Panc1 (cell line): ENCODE data around the gene JPH3. TPM values are rescaled to one million over a fixed set of nuclear protein-coding genes. Genes with fewer than 3 reads are reported as not detected.

Source experiments
- ATAC-seq: fragments of 200-7000 bp; cut with Tn5 transposase; 2 replicates; pipeline ENCODE4 v1.9.1; 2020; ENCODE audit warnings: mild to moderate bottlenecking, moderate library complexity
- BruUV-seq: library from RNA; stranded (reverse); fragments of 400-500 nt; replicated peaks from 2 replicates; lab custom pipeline; 2021; lab: Mats Ljungman, UMichigan
- CTCF ChIA-PET: fragments of 300-600 bp; sonication (Branson Sonifier 250); formaldehyde crosslinking; loops from one replicate; lab custom pipeline; 2022; ENCODE audit warnings: antibody characterized with exemption; lab: Charles Lee
- POLR2A ChIA-PET: fragments of 300-600 bp; sonication (Branson Sonifier 250); formaldehyde crosslinking; loops from one replicate; lab custom pipeline; 2022; ENCODE audit warnings: antibody characterized with exemption; lab: Charles Lee
- DNase-seq: peaks from one replicate; pipeline ENCODE4 v3.0.0-alpha.2; 2010; ENCODE audit warnings: low read depth, low spot score
- H3K27ac ChIP-seq: 2 replicates; pipeline ENCODE4 v1.5.1; 2011; ENCODE audit warnings: mild to moderate bottlenecking, low read length, inconsistent platforms
- H3K27me3 ChIP-seq: fragments of 200-500 bp; sonication (Bioruptor generic); 2 replicates; pipeline ENCODE4 v1.6.0; 2014; ENCODE audit warnings: low read length, inconsistent platforms; ENCODE audit not compliant: control insufficient read depth, insufficient read depth
- H3K36me3 ChIP-seq: fragments of 200-500 bp; sonication (Bioruptor generic); 2 replicates; pipeline ENCODE4 v1.5.1; 2014; ENCODE audit warnings: inconsistent platforms, mild to moderate bottlenecking, low read length, moderate library complexity; ENCODE audit not compliant: control insufficient read depth, insufficient read depth
- H3K4me1 ChIP-seq: 2 replicates; pipeline ENCODE4 v1.5.1; 2011; ENCODE audit warnings: inconsistent platforms, mild to moderate bottlenecking, low read length, moderate library complexity; ENCODE audit not compliant: control insufficient read depth, insufficient read depth
- H3K4me3 ChIP-seq, 2 experiments: 2 replicates each; pipeline ENCODE4 v1.5.1; 2011 to 2012; ENCODE audit warnings: low read depth in 2 of 2, low read length in 2 of 2, mild to moderate bottlenecking in 2 of 2, inconsistent platforms in 1 of 2, moderate library complexity in 1 of 2
- H3K9me3 ChIP-seq: fragments of 200-500 bp; sonication (Bioruptor generic); 2 replicates; pipeline ENCODE4 v1.5.1; 2014; ENCODE audit warnings: low read depth, mild to moderate bottlenecking, inconsistent platforms, low read length, moderate library complexity; ENCODE audit not compliant: control insufficient read depth, insufficient read depth
- POLR2AphosphoS5 ChIP-seq: IDR thresholded peaks from 2 replicates; pipeline ENCODE4 v1.6.1; 2012; ENCODE audit warnings: mild to moderate bottlenecking, low read depth, low read length, moderate library complexity
- REST ChIP-seq, 2 experiments: IDR thresholded peaks; 2 replicates each; pipeline ENCODE4 v1.6.1; 2011 to 2012; ENCODE audit warnings: low read depth in 2 of 2, control low read depth in 1 of 2, low read length in 1 of 2, mild to moderate bottlenecking in 1 of 2, moderate library complexity in 1 of 2; ENCODE audit not compliant: insufficient read depth in 1 of 2
- SIN3A ChIP-seq: IDR thresholded peaks from 2 replicates; pipeline ENCODE4 v1.6.1; 2012; ENCODE audit warnings: low read depth, mild to moderate bottlenecking, low read length, moderate library complexity, borderline replicate concordance; ENCODE audit not compliant: insufficient read depth
- TCF7L2 ChIP-seq: IDR thresholded peaks from 2 replicates; pipeline ENCODE4 v1.6.1; 2011; ENCODE audit warnings: mild to moderate bottlenecking, low read depth, low read length, inconsistent platforms
- in situ Hi-C: cut with HindIII; loops from 2 replicates; pipeline ENCODE4 v1.10.0; 2016; ENCODE audit warnings: low sequenced_read_pairs, low pct_unique_long_range_greater_than_20kb
- intact Hi-C: fragments of 100-400 bp; cut with micrococcal nuclease; formaldehyde crosslinking; loops from one replicate; pipeline ENCODE4 v1.10.0; 2022; ENCODE audit not compliant: unreplicated experiment
- total RNA-seq: library from RNA; stranded (reverse); gene quantifications from one replicate; pipeline ENCODE4 v1.2.1, GENCODE V29; 2021; ENCODE audit not compliant: unreplicated experiment
- TF ChIP-seq, protein P1 (sequence below): fragments of 450-650 bp; IDR thresholded peaks from 2 replicates; pipeline ENCODE4 v1.5.1; 2017; ENCODE audit warnings: mild to moderate bottlenecking

The JPH3 gene
- total RNA-seq, 1 experiment from 2014 or later, result 1.2 TPM

DNA sequence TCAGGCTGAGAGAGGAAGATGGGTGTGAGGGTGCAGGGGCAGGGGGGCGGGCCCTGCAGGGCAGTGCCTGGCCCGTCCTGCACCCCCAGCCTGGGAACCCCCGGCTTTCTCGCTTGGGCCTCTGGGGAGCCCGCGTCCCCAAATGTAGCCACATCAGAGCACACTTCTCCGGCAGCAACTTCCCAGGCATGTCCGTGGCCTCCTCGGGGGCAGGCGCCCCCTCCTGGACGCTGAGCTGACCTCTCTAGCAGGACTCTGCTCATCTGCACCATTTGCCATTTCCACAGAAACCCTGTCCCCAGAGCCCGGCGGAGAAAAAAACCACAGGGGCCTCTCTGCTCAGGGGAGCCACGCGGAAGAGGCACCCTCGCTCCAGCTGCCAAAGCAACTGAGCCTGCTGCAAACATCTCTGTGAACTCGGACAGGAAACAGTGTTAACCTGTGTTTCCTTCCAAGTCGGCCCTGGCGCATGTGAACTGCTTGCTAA, 100.1 kb downstream of the JPH3 start:
- ChIA-PET CTCF (interaction anchor here (0.7 to 1.0 kb wide), 3 partner anchors 8 to 78 kb away, joined by 3 read pairs; no protein-coding TSS in a partner anchor), POLR2A (no interaction called here)
- in situ Hi-C loops, result no loop called here
- no peak overlapping the region for H3K27ac ChIP-seq
- H3K9me3 ChIP-seq, result no peaks in the 10 kb centered on the region
- BruUV-seq, result no TSS peak
- H3K27me3 ChIP-seq, result no peaks in the 10 kb centered on the region
- no peak for TF ChIP-seq SIN3A
- TF ChIP-seq, protein P1, sequence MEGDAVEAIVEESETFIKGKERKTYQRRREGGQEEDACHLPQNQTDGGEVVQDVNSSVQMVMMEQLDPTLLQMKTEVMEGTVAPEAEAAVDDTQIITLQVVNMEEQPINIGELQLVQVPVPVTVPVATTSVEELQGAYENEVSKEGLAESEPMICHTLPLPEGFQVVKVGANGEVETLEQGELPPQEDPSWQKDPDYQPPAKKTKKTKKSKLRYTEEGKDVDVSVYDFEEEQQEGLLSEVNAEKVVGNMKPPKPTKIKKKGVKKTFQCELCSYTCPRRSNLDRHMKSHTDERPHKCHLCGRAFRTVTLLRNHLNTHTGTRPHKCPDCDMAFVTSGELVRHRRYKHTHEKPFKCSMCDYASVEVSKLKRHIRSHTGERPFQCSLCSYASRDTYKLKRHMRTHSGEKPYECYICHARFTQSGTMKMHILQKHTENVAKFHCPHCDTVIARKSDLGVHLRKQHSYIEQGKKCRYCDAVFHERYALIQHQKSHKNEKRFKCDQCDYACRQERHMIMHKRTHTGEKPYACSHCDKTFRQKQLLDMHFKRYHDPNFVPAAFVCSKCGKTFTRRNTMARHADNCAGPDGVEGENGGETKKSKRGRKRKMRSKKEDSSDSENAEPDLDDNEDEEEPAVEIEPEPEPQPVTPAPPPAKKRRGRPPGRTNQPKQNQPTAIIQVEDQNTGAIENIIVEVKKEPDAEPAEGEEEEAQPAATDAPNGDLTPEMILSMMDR, result peak; percentile 78
- H3K36me3 ChIP-seq, result no peaks in the 10 kb centered on the region
- no peak for DNase-seq
- intact Hi-C loops, result no loop called here
- no peaks in the 10 kb centered on the region for H3K4me1 ChIP-seq
- peak; percentile 65; the same call in 1 of the 2 replicates for ATAC-seq
- no peak overlapping the region for H3K4me3 ChIP-seq

- no peak overlapping the region for H3K27ac ChIP-seq
- H3K36me3 ChIP-seq, result no peaks in the 10 kb centered on the region
- no peaks in the 10 kb centered on the region for H3K9me3 ChIP-seq
- ChIA-PET POLR2A (no interaction called here), CTCF (interaction anchor here (0.8 to 1.0 kb wide), 2 partner anchors 9 to 11 kb away, joined by 3 read pairs; no protein-coding TSS in a partner anchor)
- no peak for DNase-seq
- no peaks in the 10 kb centered on the region for H3K4me1 ChIP-seq
- in situ Hi-C loops, result no loop called here
- intact Hi-C loops, result no loop called here
- TF ChIP-seq TCF7L2 (no peak), REST (IDR thresholded peaks at IDR 0.05; ENCODE audit: insufficient read depth in 1 of 2, low read depth in 2 of 2, low read length in 1 of 2) (no peak), POLR2AphosphoS5 (no peak), SIN3A (no peak)
- TF ChIP-seq, protein P1, result no peak
- no peaks in the 10 kb centered on the region for H3K27me3 ChIP-seq
- no TSS peak for BruUV-seq
- ATAC-seq, result no peak
- H3K4me3 ChIP-seq, result no peak overlapping the region
Measured at GRCh38 chr16:87703071-87703470, 100.8 kb downstream of the JPH3 start.
